Fibroblast of pulmonary artery (primary cell): Measurements from ENCODE around the gene FSIP1.

Experiments used
- DNase-seq: peaks from one replicate; pipeline ENCODE4 v3.0.0-alpha.2; 2010; ENCODE audit warnings: low read depth
- H3K4me3 ChIP-seq: replicated peaks from 2 replicates; pipeline ENCODE4 v1.5.1; 2011; ENCODE audit warnings: low read depth, mild to moderate bottlenecking, control low read depth, low read length, moderate library complexity
- TF ChIP-seq, protein P1 (sequence below): IDR thresholded peaks from 2 replicates; pipeline ENCODE4 v1.5.1; 2011; ENCODE audit warnings: mild to moderate bottlenecking, control low read depth, low read length, inconsistent platforms; ENCODE audit errors: missing control alignments

Gene FSIP1

GRCh38 chr15:39616731-39617455, 165.7 kb downstream of the FSIP1 start:
- H3K4me3 ChIP-seq: no peak overlapping the region
- TF ChIP-seq, protein P1, sequence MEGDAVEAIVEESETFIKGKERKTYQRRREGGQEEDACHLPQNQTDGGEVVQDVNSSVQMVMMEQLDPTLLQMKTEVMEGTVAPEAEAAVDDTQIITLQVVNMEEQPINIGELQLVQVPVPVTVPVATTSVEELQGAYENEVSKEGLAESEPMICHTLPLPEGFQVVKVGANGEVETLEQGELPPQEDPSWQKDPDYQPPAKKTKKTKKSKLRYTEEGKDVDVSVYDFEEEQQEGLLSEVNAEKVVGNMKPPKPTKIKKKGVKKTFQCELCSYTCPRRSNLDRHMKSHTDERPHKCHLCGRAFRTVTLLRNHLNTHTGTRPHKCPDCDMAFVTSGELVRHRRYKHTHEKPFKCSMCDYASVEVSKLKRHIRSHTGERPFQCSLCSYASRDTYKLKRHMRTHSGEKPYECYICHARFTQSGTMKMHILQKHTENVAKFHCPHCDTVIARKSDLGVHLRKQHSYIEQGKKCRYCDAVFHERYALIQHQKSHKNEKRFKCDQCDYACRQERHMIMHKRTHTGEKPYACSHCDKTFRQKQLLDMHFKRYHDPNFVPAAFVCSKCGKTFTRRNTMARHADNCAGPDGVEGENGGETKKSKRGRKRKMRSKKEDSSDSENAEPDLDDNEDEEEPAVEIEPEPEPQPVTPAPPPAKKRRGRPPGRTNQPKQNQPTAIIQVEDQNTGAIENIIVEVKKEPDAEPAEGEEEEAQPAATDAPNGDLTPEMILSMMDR: no peak
- DNase-seq: no peak

- TF ChIP-seq, protein P1: no peak
- no peak for DNase-seq
- no peak overlapping the region for H3K4me3 ChIP-seq
Observed at GRCh38 chr15:39613861-39614260, 168.8 kb downstream of the FSIP1 start.

DNA sequence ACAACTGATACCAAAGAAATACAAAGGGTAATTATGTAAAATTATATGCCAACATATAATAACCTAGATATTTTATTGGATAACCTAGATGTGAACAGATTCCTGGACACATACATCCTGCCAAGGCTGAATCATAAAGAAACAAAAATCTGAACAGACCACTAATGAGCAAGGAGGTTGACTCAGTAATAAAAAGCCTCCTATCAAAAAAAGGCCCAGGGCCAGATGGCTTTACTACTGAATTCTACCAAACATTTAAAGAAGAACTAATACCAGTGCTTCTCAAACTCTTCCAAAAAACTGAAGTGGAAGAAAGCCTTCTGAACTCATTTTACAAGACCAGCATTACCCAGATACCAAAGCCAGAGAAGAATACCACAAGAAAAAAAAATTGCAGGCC, 169.4 kb downstream of the FSIP1 start:
- TF ChIP-seq, protein P1: no peak
- no peak for DNase-seq
- no peak overlapping the region for H3K4me3 ChIP-seq

DNA sequence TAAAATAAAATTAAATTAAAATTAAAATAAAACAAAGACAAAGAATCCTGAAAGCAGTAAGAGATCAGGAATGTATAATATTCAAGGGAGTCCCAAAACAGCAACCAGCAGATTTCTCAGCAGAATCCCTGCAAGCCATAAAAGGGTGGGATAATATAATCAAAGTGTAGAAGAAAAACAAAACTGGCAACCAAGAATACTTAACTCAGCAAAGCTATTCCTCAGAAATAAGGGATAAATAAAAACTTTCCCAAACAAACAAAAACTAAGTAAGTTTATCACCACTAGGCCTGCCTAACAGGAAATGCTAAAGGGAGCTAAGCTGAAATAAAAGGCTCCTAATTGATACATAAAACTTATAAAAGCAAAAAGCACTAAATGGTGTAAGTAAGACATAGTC, 172.0 kb downstream of the FSIP1 start:
- no peak for DNase-seq
- H3K4me3 ChIP-seq: no peak overlapping the region
- TF ChIP-seq, protein P1: no peak

- DNase-seq: no peak
- H3K4me3 ChIP-seq: no peak overlapping the region
- TF ChIP-seq, protein P1: no peak
Observed at GRCh38 chr15:39609166-39609916, 173.3 kb downstream of the FSIP1 start.

DNA sequence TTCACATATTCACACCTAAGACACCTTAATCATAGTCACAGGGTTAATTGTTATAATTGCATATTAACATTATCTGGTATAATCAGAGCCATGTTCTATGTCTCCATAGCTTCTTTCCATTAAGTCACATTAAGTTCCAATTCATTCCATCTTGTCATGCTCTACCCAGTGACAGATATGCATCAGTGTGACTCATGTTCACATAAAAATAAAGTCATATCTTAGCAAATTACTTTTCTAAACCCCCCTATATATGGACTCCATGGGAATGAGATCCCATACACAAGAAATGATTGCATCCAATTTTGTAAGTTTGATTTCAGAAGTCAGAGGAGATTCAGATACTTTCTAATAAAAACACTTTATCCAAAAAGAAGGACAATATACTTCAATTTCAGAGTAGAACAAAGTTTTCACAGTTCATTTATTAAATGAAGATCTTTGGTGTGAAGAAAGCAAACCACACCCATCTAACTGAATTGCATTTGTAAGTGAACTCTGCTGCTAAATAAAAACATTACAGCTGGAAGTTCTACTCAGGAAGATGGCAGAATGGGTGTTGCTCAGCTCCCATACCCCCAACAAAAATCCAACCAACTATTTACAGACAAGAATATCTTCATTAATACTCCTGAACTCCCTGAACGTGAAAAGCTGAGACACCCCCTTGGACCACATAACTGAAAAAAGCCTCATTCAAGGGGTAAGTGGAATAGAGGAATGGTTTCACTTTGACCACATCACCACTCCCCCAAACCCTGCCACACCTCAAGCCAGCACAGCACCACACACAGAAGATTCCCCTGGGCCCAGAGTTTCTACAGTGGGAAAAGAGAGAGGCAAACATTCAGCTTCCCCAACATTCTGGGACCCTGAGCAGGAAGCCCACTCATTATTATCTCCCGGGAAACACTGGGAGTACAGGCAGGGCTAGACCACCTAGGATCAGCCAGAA, 174.2 kb downstream of the FSIP1 start:
- H3K4me3 ChIP-seq: no peak overlapping the region
- DNase-seq: no peak
- TF ChIP-seq, protein P1: no peak
